Stimulated activated CD4-positive, alpha-beta T cell treated with anti-CD3 and anti-CD28 coated beads, Interleukin-15, amount 100 ng/mL, for 48 hours (primary cell): Measurements from ENCODE around the gene NIPSNAP3A.

Experiments used
- DNase-seq, 2 donors: peaks; one replicate each; pipeline ENCODE4 v3.0.0-alpha.2; 2020; ENCODE audit warnings: low read depth in 2 of 2

Gene NIPSNAP3A

GRCh38 chr9:104774831-104775573 lies 27.5 kb downstream of the NIPSNAP3A start:
- no peak for DNase-seq

DNA sequence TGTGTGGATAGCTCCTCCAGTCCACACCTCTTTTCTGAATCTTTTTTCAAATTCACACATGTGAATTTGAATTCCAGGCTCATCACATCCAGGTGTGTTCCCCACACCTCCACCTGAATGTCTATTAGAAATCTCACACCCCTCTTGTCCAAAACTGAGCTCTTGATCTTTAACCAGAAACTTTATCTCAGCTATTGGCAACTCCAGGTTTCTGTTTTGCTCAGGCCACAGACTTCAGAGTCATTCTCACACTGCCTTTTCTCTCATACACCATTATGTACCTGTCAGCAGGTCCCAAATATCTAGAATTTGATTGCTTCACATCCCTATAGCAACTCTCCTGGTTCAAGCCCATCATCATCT lies 28.1 kb downstream of the NIPSNAP3A start:
- DNase-seq = no peak

GRCh38 chr9:104775976-104776375 lies 28.5 kb downstream of the NIPSNAP3A start:
- DNase-seq = no peak

DNA sequence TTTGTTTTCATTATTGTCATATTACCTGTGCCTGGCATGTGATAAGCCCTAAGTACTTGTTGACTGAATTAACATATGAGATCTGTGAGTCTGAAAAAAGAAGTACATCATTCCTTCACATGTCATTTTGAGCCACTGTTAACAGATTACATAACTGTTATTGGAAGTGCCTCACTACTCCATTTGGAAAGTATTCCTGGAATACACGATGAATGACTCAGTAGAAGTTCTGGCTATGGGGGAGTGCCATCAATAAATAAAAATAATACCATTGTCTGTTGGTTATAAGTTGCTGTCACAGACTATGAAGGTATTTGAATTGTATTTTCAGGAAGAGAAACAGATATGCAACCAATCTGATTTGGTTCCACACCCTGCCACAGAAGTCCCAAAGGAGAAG lies 29.3 kb downstream of the NIPSNAP3A start:
- DNase-seq = no peak

DNA sequence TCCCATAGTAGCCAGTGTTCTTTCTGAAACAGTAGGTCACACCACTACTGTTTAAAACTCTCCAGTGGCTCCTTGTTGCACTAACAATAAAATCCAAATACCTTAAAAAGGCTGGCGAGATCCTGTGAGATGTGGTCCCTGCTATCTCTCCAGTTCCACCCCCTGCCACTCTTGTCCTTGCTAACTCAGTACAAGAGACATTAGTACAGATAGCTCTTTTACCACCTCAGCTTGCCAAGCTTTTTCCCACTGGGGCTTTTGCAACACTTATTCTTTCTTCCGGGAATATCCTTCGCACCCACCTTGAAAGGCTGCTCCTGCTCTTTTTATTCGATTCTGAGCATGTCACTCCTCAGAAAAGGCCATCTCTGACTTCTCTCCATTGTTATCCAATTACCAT lies 31.3 kb downstream of the NIPSNAP3A start:
- no peak for DNase-seq

GRCh38 chr9:104779334-104779733 lies 31.9 kb downstream of the NIPSNAP3A start:
- DNase-seq = no peak

- no peak for DNase-seq
Measured at GRCh38 chr9:104779946-104780535, 32.6 kb downstream of the NIPSNAP3A start.

DNA sequence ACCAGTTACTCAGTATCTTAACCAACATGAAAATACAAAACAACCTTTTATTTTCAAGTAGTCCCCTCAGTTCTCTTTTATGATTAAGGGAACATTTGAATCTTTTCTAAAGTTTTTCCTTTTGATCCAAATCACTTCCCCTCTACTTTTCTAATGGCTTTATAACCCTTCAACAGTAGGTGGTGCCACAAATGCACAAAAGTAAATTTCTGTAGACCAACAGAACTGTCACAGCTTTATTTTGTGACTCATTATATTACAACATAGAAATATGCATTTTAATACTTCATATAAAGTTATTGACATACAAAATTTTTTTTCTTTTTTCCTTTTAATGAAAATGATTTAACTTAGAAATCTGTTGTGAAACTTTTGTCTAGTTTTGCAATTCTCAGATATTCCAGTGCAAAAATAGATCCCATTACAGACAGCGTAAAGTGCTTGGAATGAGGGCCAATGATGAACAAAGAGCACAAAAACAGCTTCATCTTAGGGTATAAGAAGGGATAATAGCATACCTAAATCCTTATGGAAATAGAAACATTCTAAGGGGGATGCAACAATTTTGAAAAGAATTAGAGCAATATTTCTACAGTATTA lies 33.4 kb downstream of the NIPSNAP3A start:
- DNase-seq = no peak

DNA sequence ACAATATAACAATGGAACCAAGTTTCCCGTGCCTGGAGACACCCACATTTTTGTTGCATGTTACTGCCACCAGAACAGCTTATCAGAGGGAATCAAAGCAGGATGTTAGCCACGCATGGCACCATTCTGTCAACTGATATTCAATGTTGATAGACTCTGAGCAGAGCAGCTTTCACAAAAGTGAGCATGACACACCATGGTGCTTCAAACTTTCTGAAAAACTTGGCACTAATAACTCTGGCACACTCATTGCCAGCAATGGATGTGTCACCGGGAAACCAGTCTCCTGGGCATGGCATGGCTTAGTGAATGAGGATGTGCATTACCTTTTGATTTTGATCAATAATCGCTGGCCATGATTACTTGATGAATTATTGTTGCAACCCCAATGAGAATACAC lies 36.1 kb downstream of the NIPSNAP3A start:
- no peak for DNase-seq

GRCh38 chr9:104784098-104784497 lies 36.6 kb downstream of the NIPSNAP3A start:
- no peak for DNase-seq

DNA sequence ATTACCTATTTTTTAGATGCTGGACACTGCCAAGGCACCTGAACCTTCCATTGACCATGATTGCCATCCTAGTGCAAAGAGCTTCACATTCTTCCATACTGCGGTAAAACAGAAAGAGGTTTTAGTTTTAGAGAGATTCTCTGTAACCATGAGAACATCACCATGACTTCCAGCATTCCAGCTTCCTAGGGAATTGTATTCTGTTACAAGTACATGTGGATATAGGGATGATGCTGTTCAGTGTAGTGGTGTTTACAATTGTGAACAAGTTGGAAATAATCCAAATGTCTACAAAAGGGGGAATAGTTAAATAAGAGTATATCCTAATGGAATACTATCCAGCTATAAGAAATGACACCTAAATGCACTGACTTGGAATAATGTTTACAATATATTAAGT lies 38.8 kb downstream of the NIPSNAP3A start:
- DNase-seq = no peak

DNA sequence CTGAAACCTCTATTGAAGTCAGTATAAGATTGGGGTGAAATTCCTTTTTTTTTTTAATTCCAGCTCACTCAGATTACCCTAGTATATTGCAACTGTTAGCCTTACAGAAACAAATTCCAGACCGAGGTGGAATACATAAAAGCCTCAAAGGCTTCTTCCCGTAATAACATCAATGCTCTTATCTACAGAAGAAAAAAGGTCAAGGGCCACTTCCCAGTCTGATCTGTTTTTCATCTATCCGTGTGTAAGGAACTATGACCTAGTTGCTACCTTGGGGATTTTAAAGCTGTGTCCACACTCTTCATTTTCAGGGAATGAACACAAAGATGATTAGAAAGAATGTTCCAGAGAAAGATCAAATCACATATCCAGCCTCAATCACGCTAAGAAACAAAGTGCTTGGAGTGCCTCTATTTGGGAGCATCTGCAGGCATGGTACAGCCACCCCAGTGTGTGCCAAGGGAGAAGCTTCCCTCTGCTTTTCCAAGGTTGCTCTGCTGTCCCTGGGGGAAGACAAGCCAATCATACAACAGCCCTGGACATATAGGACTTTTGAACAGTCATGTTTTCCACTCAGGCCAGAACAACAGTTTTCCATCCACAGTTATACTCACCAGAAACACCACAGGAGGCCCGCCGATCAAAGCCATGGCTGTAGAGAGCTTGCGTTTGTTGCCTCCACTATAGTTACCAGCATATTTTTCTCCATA lies 40.0 kb downstream of the NIPSNAP3A start:
- DNase-seq = no peak

GRCh38 chr9:104788251-104788650 lies 40.8 kb downstream of the NIPSNAP3A start:
- no peak for DNase-seq

DNA sequence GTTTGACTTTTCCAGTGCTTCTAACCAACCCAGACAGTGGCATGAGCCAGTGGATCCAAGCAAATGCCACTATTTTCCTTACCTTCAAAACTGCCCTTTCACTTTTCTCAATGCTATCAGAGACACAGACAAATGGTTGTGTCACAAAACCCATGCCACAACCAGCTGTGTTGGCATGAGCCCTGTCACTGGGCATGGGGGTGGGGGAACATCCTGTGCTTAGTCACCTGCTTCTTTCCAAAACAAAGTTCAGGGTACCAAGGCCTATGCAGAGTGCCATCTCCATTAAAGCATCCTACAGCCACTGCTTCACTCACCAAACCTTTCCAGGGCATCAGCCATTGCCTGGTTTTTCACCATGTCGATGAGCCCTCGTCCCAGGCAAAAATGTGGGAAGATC lies 46.6 kb downstream of the NIPSNAP3A start:
- peak in 1 of 2 donors; percentile 10 for DNase-seq

DNA sequence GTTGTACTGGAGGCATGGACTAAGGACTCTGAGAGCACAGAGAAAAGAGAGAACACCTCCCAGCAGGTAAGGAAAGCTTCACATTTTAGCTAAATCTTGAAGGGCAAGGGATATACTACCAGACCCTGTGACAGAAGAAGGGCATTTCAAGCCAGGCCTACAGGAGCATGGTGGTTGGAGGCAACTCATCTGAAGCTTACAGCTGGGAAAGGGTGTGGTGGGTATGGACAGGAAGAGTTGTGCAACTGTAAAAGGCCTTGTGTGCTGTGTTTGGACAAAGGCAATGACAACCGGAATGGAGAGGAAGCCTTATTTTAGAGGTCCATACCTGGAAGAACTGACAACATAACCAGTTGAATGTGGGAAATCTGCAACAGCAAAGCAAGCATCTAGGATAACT lies 47.6 kb downstream of the NIPSNAP3A start:
- no peak for DNase-seq

DNA sequence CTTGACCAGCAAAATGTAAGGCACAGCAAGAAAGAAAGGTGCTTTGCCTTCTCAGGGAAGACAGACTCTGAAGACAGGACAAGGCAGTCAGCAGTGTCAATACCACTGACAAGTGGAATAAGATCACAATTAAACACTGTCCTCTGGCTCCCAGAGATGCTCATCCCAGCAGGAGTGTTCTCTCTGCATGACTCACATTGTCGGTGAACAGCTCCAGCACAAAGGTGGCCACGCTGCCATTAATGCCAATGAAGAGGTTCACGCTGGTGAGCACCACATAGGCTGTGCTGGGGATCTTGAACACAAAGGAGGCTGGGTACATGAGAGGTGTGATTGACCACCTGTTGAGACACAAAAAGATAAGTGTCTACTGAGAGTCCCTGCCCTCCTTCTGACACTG lies 48.4 kb downstream of the NIPSNAP3A start:
- DNase-seq = no peak

DNA sequence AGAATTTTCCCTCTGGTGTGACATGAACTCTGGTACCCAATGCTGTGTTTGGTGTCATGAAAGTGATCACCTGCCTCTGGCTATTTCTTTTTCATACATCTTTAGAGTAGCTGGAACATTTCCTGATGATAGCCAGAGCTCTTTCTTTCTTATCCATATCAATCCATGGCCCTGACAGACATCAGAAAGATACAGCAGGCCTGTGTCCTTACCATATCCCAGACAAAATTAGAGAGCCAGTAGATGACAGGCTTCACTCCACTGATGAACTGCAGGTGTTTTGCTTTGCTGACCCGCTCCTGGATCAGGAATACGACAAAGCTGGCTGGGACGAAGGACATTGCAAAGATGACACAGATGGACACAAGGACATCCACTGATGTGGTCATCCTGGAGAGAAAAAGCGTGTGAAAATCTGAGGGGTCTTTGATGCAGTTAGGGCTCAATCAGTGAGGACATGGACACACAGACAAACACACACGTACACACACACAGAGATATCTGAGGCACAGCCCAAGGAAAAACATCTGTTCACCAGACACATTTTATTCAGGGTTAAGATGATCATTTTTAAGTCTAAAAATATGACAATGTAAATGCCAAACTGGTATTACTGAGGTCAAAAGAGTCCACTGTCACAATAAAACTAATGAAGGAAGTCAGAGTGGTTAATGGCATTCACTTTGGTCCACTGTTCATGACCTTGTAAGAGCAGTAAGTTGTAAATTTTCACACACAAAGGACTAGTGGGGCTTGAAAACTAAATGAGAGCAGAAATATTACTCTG lies 50.9 kb downstream of the NIPSNAP3A start:
- no peak for DNase-seq

- DNase-seq = no peak
Measured at GRCh38 chr9:104800068-104800785, 52.7 kb downstream of the NIPSNAP3A start.

- no peak for DNase-seq
Measured at GRCh38 chr9:104802110-104802509, 54.6 kb downstream of the NIPSNAP3A start.

DNA sequence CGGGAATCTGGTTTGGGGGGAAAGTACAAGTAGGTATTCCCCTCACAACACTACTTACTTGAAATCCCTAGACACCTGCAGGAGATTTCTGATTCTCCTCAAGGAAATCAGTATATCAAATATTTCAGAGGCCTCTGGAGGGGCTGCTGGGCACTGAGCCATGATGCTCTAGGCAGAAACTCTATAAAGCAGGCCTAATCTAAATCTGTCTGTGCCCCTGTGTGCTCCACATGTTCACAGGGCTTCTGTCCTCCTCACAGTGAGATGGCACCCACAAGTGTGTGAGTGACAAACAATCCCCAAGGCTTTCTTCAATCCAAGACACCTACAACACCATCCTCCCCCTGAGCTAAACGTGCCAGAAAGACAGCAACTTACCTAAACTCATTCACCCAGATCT lies 55.4 kb downstream of the NIPSNAP3A start:
- DNase-seq = no peak

DNA sequence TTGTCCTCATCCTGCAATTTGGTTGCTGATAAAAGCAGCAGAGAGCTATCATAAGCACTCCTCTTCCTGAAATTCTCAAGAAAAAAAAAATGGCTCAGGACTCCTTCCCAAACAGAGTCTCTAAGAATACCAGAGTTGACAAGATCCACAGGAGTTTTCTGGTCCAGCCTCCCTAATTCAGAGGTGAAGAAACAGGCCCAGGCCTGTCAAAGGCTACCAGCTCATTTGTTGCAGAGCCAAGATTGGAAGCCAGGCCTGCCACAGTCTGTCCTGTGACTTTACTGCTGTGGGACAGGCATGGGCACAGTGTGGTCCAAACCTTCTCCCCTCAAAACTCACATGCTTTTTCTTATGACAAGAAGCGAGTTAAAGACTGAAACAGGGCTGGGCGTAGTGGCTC lies 58.0 kb downstream of the NIPSNAP3A start:
- no peak for DNase-seq
